Umbilical cord (tissue), 2 donors: ENCODE measurements around the gene C17orf100. TPM values are rescaled to one million over a fixed set of nuclear protein-coding genes. Genes with fewer than 3 reads are reported as not detected.
"Not testable (repeated sequence)": the region's sequence is repeated elsewhere in the genome, so short reads cannot be mapped to it uniquely, and the experiment has no call there.

Source experiments
- DNase-seq: peaks from one replicate; pipeline ENCODE4 v3.0.0-alpha.2; 2015; ENCODE audit warnings: low spot score
- total RNA-seq: library from RNA; depleted of rRNA; stranded (reverse); fragments of >200 nt; gene quantifications from one replicate; pipeline ENCODE4 v1.2.3, GENCODE V29; 2014; ENCODE audit warnings: low replicate concordance; ENCODE audit not compliant: insufficient read depth

Gene C17orf100
- total RNA-seq, 1 donor from 2014 or later: 3.1 TPM

- DNase-seq: no peak
Observed at GRCh38 chr17:6641247-6641863, 10.2 kb upstream of the C17orf100 start.

GRCh38 chr17:6642592-6642991 lies 9.0 kb upstream of the C17orf100 start:
- DNase-seq: no peak

- no peak for DNase-seq
Observed at GRCh38 chr17:6643451-6644125, 8.0 kb upstream of the C17orf100 start.

- no peak for DNase-seq
Observed at GRCh38 chr17:6648181-6648580, 3.4 kb upstream of the C17orf100 start.

GRCh38 chr17:6651919-6652452 lies 424 bp downstream of the C17orf100 start:
- DNase-seq: peak; percentile 32

GRCh38 chr17:6654841-6655731 lies 3.5 kb downstream of the C17orf100 start:
- DNase-seq: peak; percentile 38

GRCh38 chr17:6655732-6656361 lies 4.3 kb downstream of the C17orf100 start:
- not testable (repeated sequence) for DNase-seq

GRCh38 chr17:6656797-6657632 lies 5.5 kb downstream of the C17orf100 start:
- DNase-seq: not testable (repeated sequence)

GRCh38 chr17:6657633-6658287 lies 6.2 kb downstream of the C17orf100 start:
- DNase-seq: no peak

GRCh38 chr17:6658411-6658810 lies 6.8 kb downstream of the C17orf100 start:
- DNase-seq: not testable (repeated sequence)

GRCh38 chr17:6660101-6660500 lies 8.5 kb downstream of the C17orf100 start:
- no peak for DNase-seq

- DNase-seq: no peak
Observed at GRCh38 chr17:6660805-6661463, 9.4 kb downstream of the C17orf100 start.

- no peak for DNase-seq
Observed at GRCh38 chr17:6661464-6661848, 9.9 kb downstream of the C17orf100 start.

GRCh38 chr17:6663200-6663599 lies 11.6 kb downstream of the C17orf100 start:
- DNase-seq: not testable (repeated sequence)

GRCh38 chr17:6666077-6666521 lies 14.5 kb downstream of the C17orf100 start:
- DNase-seq: peak; percentile 84

GRCh38 chr17:6666557-6666956 lies 15.0 kb downstream of the C17orf100 start:
- no peak for DNase-seq

- no peak for DNase-seq
Observed at GRCh38 chr17:6667516-6667915, 16.0 kb downstream of the C17orf100 start.

- no peak for DNase-seq
Observed at GRCh38 chr17:6668219-6668618, 16.7 kb downstream of the C17orf100 start.

GRCh38 chr17:6668727-6669425 lies 17.3 kb downstream of the C17orf100 start:
- no peak for DNase-seq
